Liver (tissue), 9 donors: ENCODE data around the gene FAM120B. TPM values are rescaled to one million over a fixed set of nuclear protein-coding genes. Genes with fewer than 3 reads are reported as not detected.

ENCODE experiments used
- DNase-seq: peaks from one replicate; pipeline ENCODE4 v3.0.0-alpha.2; 2017; ENCODE audit warnings: low spot score
- H3K27ac ChIP-seq, 2 donors: one replicate each; pipeline ENCODE4 v1.7.0; 2013; ENCODE audit warnings: inconsistent platforms in 2 of 2, low read length in 2 of 2, control low read depth in 1 of 2, low read depth in 1 of 2, mild to moderate bottlenecking in 1 of 2
- H3K27me3 ChIP-seq, 4 donors: one replicate each; pipeline versions ENCODE4 v1.6.1 to v1.7.0; 2013; ENCODE audit warnings: low read length in 3 of 4, inconsistent platforms in 1 of 4, mild to moderate bottlenecking in 1 of 4, moderate library complexity in 1 of 4; ENCODE audit not compliant: control insufficient read depth in 4 of 4, insufficient read depth in 4 of 4
- H3K36me3 ChIP-seq, 4 donors: one replicate each; pipeline versions ENCODE4 v1.6.1 to v1.7.0; 2013; ENCODE audit warnings: low read length in 3 of 4, mild to moderate bottlenecking in 3 of 4, low read depth in 1 of 4, moderate library complexity in 1 of 4; ENCODE audit not compliant: control insufficient read depth in 4 of 4, insufficient read depth in 3 of 4
- H3K4me1 ChIP-seq, 4 donors: one replicate each; pipeline versions ENCODE4 v1.6.1 to v1.7.0; 2013; ENCODE audit warnings: low read length in 3 of 4, mild to moderate bottlenecking in 3 of 4, moderate library complexity in 1 of 4; ENCODE audit not compliant: control insufficient read depth in 4 of 4, insufficient read depth in 4 of 4
- H3K4me3 ChIP-seq, 3 donors: one replicate each; pipeline versions ENCODE4 v1.6.1 to v1.7.0; 2013; ENCODE audit warnings: low read length in 3 of 3, control low read depth in 1 of 3, low read depth in 1 of 3, mild to moderate bottlenecking in 1 of 3
- H3K9ac ChIP-seq, 2 donors: one replicate each; pipeline ENCODE4 v1.7.0; 2013; ENCODE audit warnings: low read length in 2 of 2, mild to moderate bottlenecking in 2 of 2, moderate library complexity in 2 of 2, control low read depth in 1 of 2, low read depth in 1 of 2
- H3K9me3 ChIP-seq, 4 donors: one replicate each; pipeline versions ENCODE4 v1.6.1 to v1.7.0; 2013; ENCODE audit warnings: low read length in 3 of 4; ENCODE audit not compliant: control insufficient read depth in 4 of 4
- ATF3 ChIP-seq: IDR thresholded peaks from 2 replicates; pipeline ENCODE4 v1.6.1; 2016; ENCODE audit warnings: antibody characterized with exemption
- CTCF ChIP-seq: fragments of 150-350 bp; IDR thresholded peaks from 2 replicates; pipeline ENCODE4 v1.5.1; 2017; ENCODE audit warnings: improper control_type of control experiment, low read depth, low read length; ENCODE audit not compliant: missing input control
- EGR1 ChIP-seq, 2 donors: IDR thresholded peaks; 2 replicates each; pipeline ENCODE4 v1.6.1; 2016 to 2018; ENCODE audit warnings: antibody characterized with exemption in 2 of 2, low read depth in 2 of 2
- FOXA1 ChIP-seq: IDR thresholded peaks from 2 replicates; pipeline ENCODE4 v1.6.1; 2016; ENCODE audit warnings: antibody characterized with exemption
- FOXA2 ChIP-seq: IDR thresholded peaks from 2 replicates; pipeline ENCODE4 v1.6.1; 2016; ENCODE audit warnings: antibody characterized with exemption
- GABPA ChIP-seq, 2 donors: IDR thresholded peaks in 1 of 2; conservative IDR thresholded peaks in 1 of 2; 2 replicates each; pipeline ENCODE4 v1.6.1; 2016; ENCODE audit warnings: antibody characterized with exemption in 2 of 2, mild to moderate bottlenecking in 1 of 2, moderate library complexity in 1 of 2
- HNF4A ChIP-seq, 2 donors: conservative IDR thresholded peaks; 2 replicates each; pipeline ENCODE4 v1.6.1; 2016; ENCODE audit warnings: antibody characterized with exemption in 2 of 2, mild to moderate bottlenecking in 2 of 2
- HNF4G ChIP-seq: IDR thresholded peaks from 2 replicates; pipeline ENCODE4 v1.6.1; 2016; ENCODE audit warnings: antibody characterized with exemption
- JUND ChIP-seq, 2 donors: IDR thresholded peaks; 2 replicates each; pipeline ENCODE4 v1.6.1; 2016; ENCODE audit warnings: antibody characterized with exemption in 2 of 2
- MAX ChIP-seq: IDR thresholded peaks from 2 replicates; pipeline ENCODE4 v1.6.1; 2016; ENCODE audit warnings: antibody characterized with exemption
- NR2F2 ChIP-seq: IDR thresholded peaks from 2 replicates; pipeline ENCODE4 v1.6.1; 2016; ENCODE audit warnings: antibody characterized with exemption
- RAD21 ChIP-seq, 2 donors: IDR thresholded peaks; 2 replicates each; pipeline ENCODE4 v1.6.1; 2016; ENCODE audit warnings: antibody characterized with exemption in 2 of 2, mild to moderate bottlenecking in 2 of 2
- REST ChIP-seq: IDR thresholded peaks from 2 replicates; pipeline ENCODE4 v1.6.1; 2016; ENCODE audit warnings: antibody characterized with exemption, mild to moderate bottlenecking
- RXRA ChIP-seq, 2 donors: IDR thresholded peaks; 2 replicates each; pipeline ENCODE4 v1.6.1; 2017 to 2018; ENCODE audit warnings: antibody characterized with exemption in 2 of 2, mild to moderate bottlenecking in 1 of 2
- SP1 ChIP-seq: IDR thresholded peaks from 2 replicates; pipeline ENCODE4 v1.6.1; 2018; ENCODE audit warnings: antibody characterized with exemption, mild to moderate bottlenecking
- TAF1 ChIP-seq: conservative IDR thresholded peaks from 2 replicates; pipeline ENCODE4 v1.6.1; 2016; ENCODE audit warnings: antibody characterized with exemption, mild to moderate bottlenecking
- YY1 ChIP-seq: IDR thresholded peaks from 2 replicates; pipeline ENCODE4 v1.6.1; 2016; ENCODE audit warnings: antibody characterized with exemption, mild to moderate bottlenecking
- ZBTB33 ChIP-seq: IDR thresholded peaks from 2 replicates; pipeline ENCODE4 v1.6.1; 2016; ENCODE audit warnings: antibody characterized with exemption
- WGBS: extraction: QIAGEN DNeasy Blood & Tissue Kit; methylation state at CpG from one replicate; pipeline ENCODE4 v1.1.7; 2013; 5-methylcytosine and 5-hydroxymethylcytosine counted together
- polyA plus RNA-seq, 2 donors: library from polyadenylated mRNA; stranded (reverse) in 1 of 2; unstranded in 1 of 2; fragments of 200-250 nt in 1 of 2; fragments of >200 nt in 1 of 2; fragmentation: Nextera tagmentation in 1 of 2; extraction: Ambion mirVana in 1 of 2; gene quantifications; one replicate each; pipeline versions ENCODE4 v1.2.1 to v1.2.3, GENCODE V29; 2013 to 2015
- total RNA-seq, 2 donors: library from RNA; depleted of rRNA; stranded (reverse); fragments of >200 nt; gene quantifications; one replicate each; pipeline ENCODE4 v1.2.3, GENCODE V29; 2014
- donor health status: healthy.
- donor health status: healthy.
- donor health status: healthy.
- donor health status: healthy.
- donor health status: healthy.

The FAM120B gene
- total and polyA plus RNA-seq, 4 donors = 6.0 to 11.1 (median 9.1) TPM

- no peak for TF ChIP-seq ATF3
Observed at GRCh38 chr6:170279426-170279825, 27.1 kb upstream of the FAM120B start (continued).

GRCh38 chr6:170279977-170280688, 26.4 kb upstream of the FAM120B start:
- Histone ChIP-seq H3K27me3 (peaks cover 0 to 2% (median 0%) of the 10 kb centered on the region in 4 donors), H3K27ac (peak overlapping the region; percentile 37 to 46), H3K4me1 (peaks cover 0 to 13% (median 6%) of the 10 kb centered on the region in 4 donors)

More at GRCh38 chr6:170279977-170280688, 26.4 kb upstream of the FAM120B start:
- 55% methylated on average over 36 of the region's 36 CpGs for WGBS
- DNase-seq = no peak
- peaks cover 0 to 2% (median 0%) of the 10 kb centered on the region in 4 donors for H3K36me3 ChIP-seq
- H3K9me3 ChIP-seq = no peaks in the 10 kb centered on the region
- H3K4me3 ChIP-seq = no peak overlapping the region
- peak; percentile 61 to 74 for TF ChIP-seq RXRA (IDR thresholded peaks at IDR 0.05)
- TF ChIP-seq TAF1 = no peak
- TF ChIP-seq HNF4A (conservative IDR thresholded peaks at IDR 0.05) = no peak
- no peak for TF ChIP-seq FOXA1
- TF ChIP-seq RAD21 (IDR thresholded peaks at IDR 0.05) = peak in 1 of 2 donors; percentile 13
- no peak for TF ChIP-seq HNF4G
- no peak for TF ChIP-seq JUND (IDR thresholded peaks at IDR 0.05)
- no peak for TF ChIP-seq EGR1 (IDR thresholded peaks at IDR 0.05; ENCODE audit: low read depth in 2 of 2)
- no peak for TF ChIP-seq ATF3
- TF ChIP-seq CTCF = no peak
- peak; percentile 50 for TF ChIP-seq SP1
- no peak for TF ChIP-seq GABPA (IDR thresholded peaks at IDR 0.05 in 1 of 2, conservative IDR thresholded peaks at IDR 0.05 in 1 of 2)
- TF ChIP-seq REST = no peak
- TF ChIP-seq MAX = no peak
- TF ChIP-seq ZBTB33 = no peak
- TF ChIP-seq YY1 = no peak
- no peak for TF ChIP-seq FOXA2
- TF ChIP-seq NR2F2 = peak; percentile 95
- no peak overlapping the region for H3K9ac ChIP-seq
